ENCODE measurements around the gene CDX2. TPM values are rescaled to one million over a fixed set of nuclear protein-coding genes. Genes with fewer than 3 reads are reported as not detected.

Gene CDX2
- total RNA-seq, 1 experiment from 2014 or later, result not detected

- intact Hi-C loops (cut with micrococcal nuclease; ENCODE audit: unreplicated experiment), result loop anchor here (10.0 kb wide), 1 partner anchor 585 kb away; no protein-coding TSS in a partner anchor
- Histone ChIP-seq H3K9me3 (ENCODE audit: low read depth, low read length, poor library complexity, severe bottlenecking) (no peaks in the 10 kb centered on the region), H3K27ac (ENCODE audit: low read depth, low read length, poor library complexity, severe bottlenecking) (no peak overlapping the region), H3K36me3 (ENCODE audit: insufficient read depth, low read length, poor library complexity, severe bottlenecking) (no peaks in the 10 kb centered on the region), H3K4me1 (ENCODE audit: insufficient read depth, low read length, poor library complexity, severe bottlenecking) (peaks cover 11% of the 10 kb centered on the region), H3K4me3 (ENCODE audit: low read depth, low read length, poor library complexity, severe bottlenecking) (peak overlapping the region; percentile 38), H3K27me3 (replicated peaks; ENCODE audit: insufficient read depth, low read depth, low read length, poor library complexity) (peaks cover 91% of the 10 kb centered on the region)
- ChIA-PET POLR2A (ENCODE audit: low non-redundant PET) (no interaction called here), CTCF (no interaction called here)
- no TSS peak for BruUV-seq (replicated peaks)
- no peak for DNase-seq (ENCODE audit: low spot score)
- TF ChIP-seq EZH2 (IDR thresholded peaks at IDR 0.05; ENCODE audit: borderline replicate concordance, low read depth, low read length, poor library complexity, severe bottlenecking) (no peak), CTCF (conservative IDR thresholded peaks at IDR 0.05; ENCODE audit: low read depth, low read length) (no peak)
Observed at GRCh38 chr13:27959976-27960361, 9.1 kb downstream of the CDX2 start.

GRCh38 chr13:27956576-27957300 lies 12.4 kb downstream of the CDX2 start:
- Histone ChIP-seq H3K27ac (ENCODE audit: low read depth, low read length, poor library complexity, severe bottlenecking) (no peak overlapping the region), H3K4me3 (ENCODE audit: low read depth, low read length, poor library complexity, severe bottlenecking) (no peak overlapping the region), H3K4me1 (ENCODE audit: insufficient read depth, low read length, poor library complexity, severe bottlenecking) (peaks cover 11% of the 10 kb centered on the region), H3K27me3 (replicated peaks; ENCODE audit: insufficient read depth, low read depth, low read length, poor library complexity) (peaks cover 95% of the 10 kb centered on the region), H3K36me3 (ENCODE audit: insufficient read depth, low read length, poor library complexity, severe bottlenecking) (no peaks in the 10 kb centered on the region), H3K9me3 (ENCODE audit: low read depth, low read length, poor library complexity, severe bottlenecking) (no peaks in the 10 kb centered on the region)
- DNase-seq (ENCODE audit: low spot score), result no peak
- CTCF ChIA-PET, result interaction anchor here (0.6 to 1.3 kb wide), 2 partner anchors 227 to 595 kb away, joined by 4 to 7 read pairs; no protein-coding TSS in a partner anchor
- BruUV-seq (replicated peaks), result no TSS peak
- POLR2A ChIA-PET (ENCODE audit: low non-redundant PET), result no interaction called here
- no peak for TF ChIP-seq EZH2 (IDR thresholded peaks at IDR 0.05; ENCODE audit: borderline replicate concordance, low read depth, low read length, poor library complexity, severe bottlenecking)
- intact Hi-C loops (cut with micrococcal nuclease; ENCODE audit: unreplicated experiment), result loop anchor here (10.0 kb wide), 1 partner anchor 582 kb away; no protein-coding TSS in a partner anchor

GRCh38 chr13:27955014-27955591 lies 14.0 kb downstream of the CDX2 start:
- DNase-seq (ENCODE audit: low spot score), result no peak
- Histone ChIP-seq H3K27me3 (replicated peaks; ENCODE audit: insufficient read depth, low read depth, low read length, poor library complexity) (peaks cover 83% of the 10 kb centered on the region), H3K36me3 (ENCODE audit: insufficient read depth, low read length, poor library complexity, severe bottlenecking) (no peaks in the 10 kb centered on the region), H3K9me3 (ENCODE audit: low read depth, low read length, poor library complexity, severe bottlenecking) (no peaks in the 10 kb centered on the region), H3K4me3 (ENCODE audit: low read depth, low read length, poor library complexity, severe bottlenecking) (no peak overlapping the region), H3K27ac (ENCODE audit: low read depth, low read length, poor library complexity, severe bottlenecking) (no peak overlapping the region), H3K4me1 (ENCODE audit: insufficient read depth, low read length, poor library complexity, severe bottlenecking) (no peaks in the 10 kb centered on the region)
- TF ChIP-seq CTCF (conservative IDR thresholded peaks at IDR 0.05; ENCODE audit: low read depth, low read length) (no peak), EZH2 (IDR thresholded peaks at IDR 0.05; ENCODE audit: borderline replicate concordance, low read depth, low read length, poor library complexity, severe bottlenecking) (no peak)
- ChIA-PET CTCF (interaction anchor here (1.3 to 2.0 kb wide), 2 partner anchors 128 to 593 kb away, joined by 7 to 21 read pairs; no protein-coding TSS in a partner anchor), POLR2A (ENCODE audit: low non-redundant PET) (no interaction called here)
- BruUV-seq (replicated peaks), result no TSS peak
- intact Hi-C loops (cut with micrococcal nuclease; ENCODE audit: unreplicated experiment), result loop anchor here (10.0 kb wide), 1 partner anchor 580 kb away; no protein-coding TSS in a partner anchor

Data from A673 (cell line).